ENCODE data around the gene RABL3.

The RABL3 gene

DNA sequence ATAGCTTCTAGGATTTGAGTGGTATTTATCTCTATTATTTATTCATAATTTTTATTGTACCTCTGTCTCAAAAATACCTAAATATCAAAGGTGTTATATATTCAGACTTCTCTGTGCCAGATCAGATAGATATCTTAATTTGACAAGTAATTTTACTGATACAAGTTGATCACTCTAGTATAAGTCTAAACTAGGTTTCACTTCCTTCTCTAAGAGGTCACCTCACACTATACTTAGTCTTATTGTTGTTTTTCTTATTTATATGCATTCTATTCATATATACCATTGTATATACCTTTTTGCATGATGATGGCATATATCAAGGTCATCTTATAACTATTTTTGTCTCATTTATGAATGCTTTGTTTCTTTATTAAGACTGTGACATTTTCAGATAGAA is 33.9 kb downstream of the RABL3 start:
- Histone ChIP-seq H3K9me2 (replicated peaks; ENCODE audit: low read depth, low read length) (no peaks in the 10 kb centered on the region), H3K4me1 (ENCODE audit: insufficient read depth, low read length, poor library complexity, severe bottlenecking) (no peaks in the 10 kb centered on the region), H3K9me3 (ENCODE audit: insufficient read depth, low read depth, low read length) (no peaks in the 10 kb centered on the region), H3K27me3 (ENCODE audit: insufficient read depth, low read length, poor library complexity, severe bottlenecking) (no peaks in the 10 kb centered on the region), H2AFZ (ENCODE audit: low read length) (no peak overlapping the region), H3K4me3 (ENCODE audit: low read length, poor library complexity, severe bottlenecking) (no peak overlapping the region), H3K79me2 (ENCODE audit: insufficient read depth, low read length) (no peaks in the 10 kb centered on the region), H3K4me2 (ENCODE audit: low read depth, low read length, poor library complexity, severe bottlenecking) (no peak overlapping the region), H3K36me3 (ENCODE audit: insufficient read depth, low read length) (peaks cover 4% of the 10 kb centered on the region; the same call in 1 of the 2 replicates), H3K9ac (ENCODE audit: low read depth, low read length, poor library complexity, severe bottlenecking) (no peak overlapping the region), H4K20me1 (ENCODE audit: insufficient read depth, low read length, poor library complexity, severe bottlenecking) (no peaks in the 10 kb centered on the region), H3F3A (ENCODE audit: low read depth) (no peaks in the 10 kb centered on the region)
- TF ChIP-seq EZH2phosphoT487 (IDR thresholded peaks at IDR 0.05; ENCODE audit: borderline replicate concordance) = no peak
- TF ChIP-seq, protein P1, sequence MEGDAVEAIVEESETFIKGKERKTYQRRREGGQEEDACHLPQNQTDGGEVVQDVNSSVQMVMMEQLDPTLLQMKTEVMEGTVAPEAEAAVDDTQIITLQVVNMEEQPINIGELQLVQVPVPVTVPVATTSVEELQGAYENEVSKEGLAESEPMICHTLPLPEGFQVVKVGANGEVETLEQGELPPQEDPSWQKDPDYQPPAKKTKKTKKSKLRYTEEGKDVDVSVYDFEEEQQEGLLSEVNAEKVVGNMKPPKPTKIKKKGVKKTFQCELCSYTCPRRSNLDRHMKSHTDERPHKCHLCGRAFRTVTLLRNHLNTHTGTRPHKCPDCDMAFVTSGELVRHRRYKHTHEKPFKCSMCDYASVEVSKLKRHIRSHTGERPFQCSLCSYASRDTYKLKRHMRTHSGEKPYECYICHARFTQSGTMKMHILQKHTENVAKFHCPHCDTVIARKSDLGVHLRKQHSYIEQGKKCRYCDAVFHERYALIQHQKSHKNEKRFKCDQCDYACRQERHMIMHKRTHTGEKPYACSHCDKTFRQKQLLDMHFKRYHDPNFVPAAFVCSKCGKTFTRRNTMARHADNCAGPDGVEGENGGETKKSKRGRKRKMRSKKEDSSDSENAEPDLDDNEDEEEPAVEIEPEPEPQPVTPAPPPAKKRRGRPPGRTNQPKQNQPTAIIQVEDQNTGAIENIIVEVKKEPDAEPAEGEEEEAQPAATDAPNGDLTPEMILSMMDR (conservative IDR thresholded peaks at IDR 0.05; ENCODE audit: low read length) = no peak

DNA sequence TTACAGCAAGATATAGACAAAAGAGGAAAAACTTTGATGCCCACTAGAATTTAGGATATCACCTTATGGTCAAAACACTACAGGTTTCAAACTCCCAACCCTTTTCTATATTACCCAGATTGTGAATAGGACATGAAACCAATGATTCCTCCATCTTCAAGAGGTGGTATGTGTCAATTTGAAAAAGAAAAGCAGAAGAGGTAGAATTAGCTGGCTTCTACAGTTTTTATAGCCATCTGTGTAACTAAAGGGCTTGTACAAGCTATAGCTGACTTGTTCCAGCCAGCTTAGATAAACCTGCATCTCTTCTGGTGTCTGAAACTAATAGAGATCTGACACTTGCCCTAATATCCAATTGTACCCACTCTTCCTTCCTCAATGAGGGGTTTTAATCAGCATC is 35.4 kb downstream of the RABL3 start:
- Histone ChIP-seq H3K9me3 (ENCODE audit: insufficient read depth, low read depth, low read length) (no peaks in the 10 kb centered on the region), H4K20me1 (ENCODE audit: insufficient read depth, low read length, poor library complexity, severe bottlenecking) (no peaks in the 10 kb centered on the region), H2AFZ (ENCODE audit: low read length) (no peak overlapping the region), H3K36me3 (ENCODE audit: insufficient read depth, low read length) (peaks cover 7% of the 10 kb centered on the region; the same call in 1 of the 2 replicates), H3K9me2 (replicated peaks; ENCODE audit: low read depth, low read length) (no peaks in the 10 kb centered on the region), H3K4me3 (ENCODE audit: low read length, poor library complexity, severe bottlenecking) (no peak overlapping the region), H3K9ac (ENCODE audit: low read depth, low read length, poor library complexity, severe bottlenecking) (no peak overlapping the region), H3K4me2 (ENCODE audit: low read depth, low read length, poor library complexity, severe bottlenecking) (no peak overlapping the region), H3K27me3 (ENCODE audit: insufficient read depth, low read length, poor library complexity, severe bottlenecking) (no peaks in the 10 kb centered on the region), H3K4me1 (ENCODE audit: insufficient read depth, low read length, poor library complexity, severe bottlenecking) (no peaks in the 10 kb centered on the region), H3F3A (ENCODE audit: low read depth) (no peaks in the 10 kb centered on the region), H3K79me2 (ENCODE audit: insufficient read depth, low read length) (no peaks in the 10 kb centered on the region)
- TF ChIP-seq, protein P1 (conservative IDR thresholded peaks at IDR 0.05; ENCODE audit: low read length) = no peak
- no peak for TF ChIP-seq EZH2phosphoT487 (IDR thresholded peaks at IDR 0.05; ENCODE audit: borderline replicate concordance)

DNA sequence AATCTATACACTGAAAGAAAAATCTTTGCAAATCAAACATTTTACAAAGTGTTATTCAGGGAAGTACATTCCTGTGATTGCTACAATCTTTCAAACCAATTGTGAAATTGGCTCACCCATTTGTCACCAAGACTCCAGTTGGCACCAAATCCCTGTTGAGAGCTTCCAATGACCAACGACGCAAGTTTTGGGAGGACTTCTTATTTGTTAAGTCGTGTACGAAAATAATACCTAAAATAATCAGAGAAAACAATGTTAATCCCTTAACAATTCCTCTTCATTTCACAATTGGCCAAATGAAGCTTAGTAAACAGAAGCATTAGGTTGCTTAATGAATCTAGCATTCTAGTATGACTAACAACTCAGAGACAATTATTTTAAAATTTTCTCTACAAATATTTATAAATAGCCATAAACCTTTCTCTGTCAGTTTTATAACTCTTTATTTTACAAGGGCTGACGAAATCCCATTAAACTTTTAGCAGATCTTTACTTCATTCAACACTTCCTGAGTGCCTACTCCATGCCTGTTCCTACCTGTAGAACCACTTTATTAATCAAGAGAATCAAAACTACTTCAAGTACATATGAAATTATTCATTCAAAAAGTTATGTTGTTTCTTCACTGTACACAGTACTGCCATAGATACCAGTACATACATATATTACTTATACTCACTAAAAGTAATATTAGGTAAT is 36.3 kb downstream of the RABL3 start:
- H3K4me2 ChIP-seq (ENCODE audit: low read depth, low read length, poor library complexity, severe bottlenecking) = no peak overlapping the region
- no peaks in the 10 kb centered on the region for H3K4me1 ChIP-seq (ENCODE audit: insufficient read depth, low read length, poor library complexity, severe bottlenecking)
- TF ChIP-seq, protein P1 (conservative IDR thresholded peaks at IDR 0.05; ENCODE audit: low read length) = no peak
- no peak for TF ChIP-seq EZH2phosphoT487 (IDR thresholded peaks at IDR 0.05; ENCODE audit: borderline replicate concordance)
- H3K9ac ChIP-seq (ENCODE audit: low read depth, low read length, poor library complexity, severe bottlenecking) = no peak overlapping the region
- H3K4me3 ChIP-seq (ENCODE audit: low read length, poor library complexity, severe bottlenecking) = no peak overlapping the region
- H3K9me3 ChIP-seq (ENCODE audit: insufficient read depth, low read depth, low read length) = no peaks in the 10 kb centered on the region
- H3K9me2 ChIP-seq (replicated peaks; ENCODE audit: low read depth, low read length) = no peaks in the 10 kb centered on the region
- H3K36me3 ChIP-seq (ENCODE audit: insufficient read depth, low read length) = peaks cover 7% of the 10 kb centered on the region; the same call in 1 of the 2 replicates
- H3K79me2 ChIP-seq (ENCODE audit: insufficient read depth, low read length) = no peaks in the 10 kb centered on the region
- no peak overlapping the region for H2AFZ ChIP-seq (ENCODE audit: low read length)
- H4K20me1 ChIP-seq (ENCODE audit: insufficient read depth, low read length, poor library complexity, severe bottlenecking) = no peaks in the 10 kb centered on the region
- H3K27me3 ChIP-seq (ENCODE audit: insufficient read depth, low read length, poor library complexity, severe bottlenecking) = no peaks in the 10 kb centered on the region
- no peaks in the 10 kb centered on the region for H3F3A ChIP-seq (ENCODE audit: low read depth)
